ENCODE measurements around the gene OGFOD2. TPM values are rescaled to one million over a fixed set of nuclear protein-coding genes. Genes with fewer than 3 reads are reported as not detected.

Gene OGFOD2
- total RNA-seq, 2 experiments from 2014 or later: 26.8 to 27.7 TPM

DNA sequence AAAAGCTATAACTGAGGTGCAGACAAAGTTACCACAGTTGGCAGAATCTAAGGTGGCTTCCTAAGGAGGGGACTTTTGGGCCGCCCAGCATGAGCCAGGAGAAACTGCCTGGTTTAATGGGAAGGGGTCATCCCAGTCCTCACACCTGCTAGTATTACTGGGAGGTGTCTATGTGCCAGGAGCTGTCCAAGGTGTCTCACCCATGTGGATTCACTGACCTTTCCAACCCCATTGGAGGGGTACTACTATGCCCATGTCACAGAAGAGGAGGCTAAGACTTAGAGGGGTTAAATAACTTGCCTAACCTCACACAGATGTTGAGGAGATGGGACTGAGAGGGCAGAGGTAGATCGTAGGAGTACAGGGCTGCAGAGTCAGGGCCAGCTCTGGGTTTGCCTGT lies 19.0 kb upstream of the OGFOD2 start:
- intact Hi-C loops (cut with micrococcal nuclease): no loop called here
- no peaks in the 10 kb centered on the region for H3K27me3 Mint-ChIP-seq (ENCODE audit: low read depth)
- no peaks in the 10 kb centered on the region for H3K9me3 Mint-ChIP-seq
- H3K27ac Mint-ChIP-seq: no peak overlapping the region
- H3K4me3 Mint-ChIP-seq: no peak overlapping the region
- CTCF ChIA-PET: interaction anchor here (1.8 to 15.0 kb wide), 4 partner anchors 11 to 162 kb away, joined by 4 to 185 read pairs (median 34); no protein-coding TSS in a partner anchor
- DNase-seq: no peak
- H3K36me3 Mint-ChIP-seq (ENCODE audit: low read depth): no peaks in the 10 kb centered on the region
- peaks cover 1% of the 10 kb centered on the region for H3K4me1 Mint-ChIP-seq (ENCODE audit: low read depth)

DNA sequence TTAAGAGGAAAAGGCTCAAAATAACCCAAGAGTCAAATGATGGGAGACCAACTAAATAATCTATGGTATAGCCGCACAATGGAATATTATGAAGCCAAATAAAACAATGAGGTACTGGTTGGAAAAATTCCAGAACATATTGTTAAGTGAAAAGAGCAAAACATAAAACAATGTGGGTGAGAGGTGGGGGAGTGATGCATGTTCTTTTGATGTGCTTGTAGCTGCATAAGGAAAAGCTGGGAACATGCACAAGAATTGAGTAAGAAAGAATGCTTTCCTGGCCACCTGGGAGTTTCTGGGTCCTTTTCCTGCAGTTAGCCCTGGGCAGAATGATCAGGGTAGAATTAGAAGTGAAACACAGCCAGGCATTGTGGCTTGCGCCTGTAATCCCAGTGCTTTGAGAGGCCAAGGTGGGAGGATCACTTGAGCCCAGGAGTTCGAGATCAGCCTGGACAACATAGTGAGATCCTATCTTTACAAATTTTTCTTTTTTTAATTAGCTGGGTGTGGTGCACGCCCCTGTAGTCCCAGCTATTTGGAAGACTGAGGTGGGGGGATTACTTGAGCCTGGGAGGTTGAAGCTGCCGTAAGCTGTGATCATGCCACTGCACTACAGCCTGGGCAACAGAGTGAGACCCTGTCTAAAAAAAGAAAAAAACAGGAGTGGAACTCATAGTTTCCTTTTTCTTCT lies 16.7 kb upstream of the OGFOD2 start:
- H3K4me1 Mint-ChIP-seq (ENCODE audit: low read depth): no peaks in the 10 kb centered on the region
- no peak overlapping the region for H3K4me3 Mint-ChIP-seq
- H3K27me3 Mint-ChIP-seq (ENCODE audit: low read depth): no peaks in the 10 kb centered on the region
- no peaks in the 10 kb centered on the region for H3K9me3 Mint-ChIP-seq
- no peak overlapping the region for H3K27ac Mint-ChIP-seq
- no peak for DNase-seq
- intact Hi-C loops (cut with micrococcal nuclease): no loop called here
- CTCF ChIA-PET: interaction anchor here (1.4 to 8.4 kb wide), 2 partner anchors 77 to 164 kb away, joined by 3 to 54 read pairs; no protein-coding TSS in a partner anchor
- H3K36me3 Mint-ChIP-seq (ENCODE audit: low read depth): no peaks in the 10 kb centered on the region

DNA sequence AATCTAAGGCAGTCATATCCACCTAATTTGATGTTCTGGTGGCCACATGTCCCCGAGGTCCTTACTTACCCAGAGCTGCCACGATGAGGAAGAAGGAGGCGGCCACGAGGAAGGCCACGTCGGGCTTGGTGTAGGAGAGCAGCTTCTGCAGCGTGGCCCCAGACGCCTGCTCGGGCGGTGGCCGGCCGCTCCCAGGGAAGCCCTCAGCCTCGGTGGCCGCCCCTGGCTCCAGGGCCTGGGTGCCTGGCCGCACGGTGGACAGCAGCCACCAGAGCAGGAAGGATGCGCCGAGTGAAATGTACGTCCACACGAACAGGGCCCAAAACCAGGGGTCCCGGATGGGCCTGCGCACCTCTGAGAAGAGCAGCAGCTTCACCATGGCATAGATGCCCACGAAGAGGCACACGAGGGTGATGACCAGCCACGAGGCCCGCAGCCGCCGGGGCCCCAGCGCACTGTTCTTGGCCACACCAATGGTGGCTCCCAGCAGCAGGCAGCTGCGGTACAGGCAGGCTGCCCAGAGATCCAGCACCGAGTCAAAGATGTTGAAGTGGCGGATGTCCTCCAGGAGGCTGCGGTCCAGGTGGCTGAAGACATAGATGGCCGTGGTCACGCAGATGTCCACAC lies 15.4 kb upstream of the OGFOD2 start:
- H3K27ac Mint-ChIP-seq: no peak overlapping the region
- no peaks in the 10 kb centered on the region for H3K36me3 Mint-ChIP-seq (ENCODE audit: low read depth)
- CTCF ChIA-PET: no interaction called here
- no peaks in the 10 kb centered on the region for H3K4me1 Mint-ChIP-seq (ENCODE audit: low read depth)
- H3K27me3 Mint-ChIP-seq (ENCODE audit: low read depth): no peaks in the 10 kb centered on the region
- no peak overlapping the region for H3K4me3 Mint-ChIP-seq
- intact Hi-C loops (cut with micrococcal nuclease): no loop called here
- no peak for DNase-seq
- H3K9me3 Mint-ChIP-seq: no peaks in the 10 kb centered on the region

DNA sequence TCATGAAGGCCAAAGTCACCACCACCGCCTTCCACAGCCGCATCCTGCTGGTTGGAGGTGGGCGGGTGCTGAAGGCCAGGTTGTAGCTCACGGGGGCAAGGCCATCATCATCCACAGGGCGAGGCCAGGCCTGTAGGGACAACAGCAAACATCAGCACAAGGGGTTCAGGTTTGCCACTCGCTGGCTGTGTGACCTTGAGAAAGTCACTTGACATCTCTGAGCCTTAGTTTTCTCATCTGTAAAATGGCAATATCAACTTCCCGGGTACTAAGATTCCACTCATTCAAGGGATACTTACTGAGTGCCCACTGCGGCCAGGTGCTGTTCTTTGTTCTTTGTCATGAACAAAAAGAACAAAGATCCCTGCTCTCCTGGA lies 14.9 kb upstream of the OGFOD2 start:
- H3K27me3 Mint-ChIP-seq (ENCODE audit: low read depth): no peaks in the 10 kb centered on the region
- CTCF ChIA-PET: no interaction called here
- intact Hi-C loops (cut with micrococcal nuclease): no loop called here

DNA sequence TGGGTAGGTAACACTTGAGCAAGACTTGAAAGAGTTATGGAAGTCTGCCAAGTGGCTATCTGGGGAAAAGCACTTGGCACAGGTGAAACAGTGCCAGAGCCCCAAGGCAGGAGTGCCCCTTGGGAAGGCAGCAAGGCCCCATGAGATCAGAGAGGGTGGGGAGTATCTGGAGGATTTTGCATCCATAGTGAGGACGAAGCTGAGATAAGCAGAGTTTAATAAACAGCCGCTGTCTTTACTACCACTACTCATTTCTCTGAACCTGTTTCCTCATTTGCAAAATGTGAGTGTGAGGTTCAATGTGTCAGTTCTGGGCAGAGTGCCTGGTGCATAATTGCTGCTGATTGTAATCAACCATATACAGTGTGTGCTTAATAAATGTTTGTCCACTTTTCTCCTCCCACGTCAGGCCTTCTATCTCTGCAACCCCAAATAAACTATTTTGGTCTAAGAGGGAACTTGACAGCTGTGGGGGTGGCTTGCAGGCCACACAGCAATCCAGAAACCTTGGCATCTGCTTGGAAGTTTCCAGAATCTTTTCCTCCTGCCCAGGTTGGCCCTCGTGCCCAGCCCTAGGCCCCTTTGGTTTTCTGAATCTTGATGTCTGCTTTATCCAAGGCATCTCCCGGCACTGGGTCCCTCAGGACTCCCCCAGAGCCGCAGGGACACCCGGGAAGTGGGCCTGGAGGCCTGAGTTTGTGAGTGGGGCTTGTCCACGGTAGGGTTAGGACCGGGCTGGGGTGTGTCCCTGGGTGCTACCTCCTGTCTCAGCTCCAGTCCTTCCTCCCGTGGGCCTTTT lies 13.3 kb upstream of the OGFOD2 start:
- H3K27ac Mint-ChIP-seq: no peak overlapping the region
- intact Hi-C loops (cut with micrococcal nuclease): no loop called here
- H3K4me3 Mint-ChIP-seq: no peak overlapping the region
- H3K9me3 Mint-ChIP-seq: no peaks in the 10 kb centered on the region
- H3K27me3 Mint-ChIP-seq (ENCODE audit: low read depth): no peaks in the 10 kb centered on the region
- CTCF ChIA-PET: no interaction called here
- DNase-seq: no peak
- peaks cover 5% of the 10 kb centered on the region for H3K4me1 Mint-ChIP-seq (ENCODE audit: low read depth)
- H3K36me3 Mint-ChIP-seq (ENCODE audit: low read depth): no peaks in the 10 kb centered on the region

More for the DNA sequence above, 14.9 kb upstream of the OGFOD2 start:
- DNase-seq: no peak
- Mint-ChIP-seq H3K4me1 (ENCODE audit: low read depth) (peaks cover 3% of the 10 kb centered on the region), H3K4me3 (no peak overlapping the region), H3K36me3 (ENCODE audit: low read depth) (no peaks in the 10 kb centered on the region), H3K27ac (no peak overlapping the region), H3K9me3 (no peaks in the 10 kb centered on the region)

DNA sequence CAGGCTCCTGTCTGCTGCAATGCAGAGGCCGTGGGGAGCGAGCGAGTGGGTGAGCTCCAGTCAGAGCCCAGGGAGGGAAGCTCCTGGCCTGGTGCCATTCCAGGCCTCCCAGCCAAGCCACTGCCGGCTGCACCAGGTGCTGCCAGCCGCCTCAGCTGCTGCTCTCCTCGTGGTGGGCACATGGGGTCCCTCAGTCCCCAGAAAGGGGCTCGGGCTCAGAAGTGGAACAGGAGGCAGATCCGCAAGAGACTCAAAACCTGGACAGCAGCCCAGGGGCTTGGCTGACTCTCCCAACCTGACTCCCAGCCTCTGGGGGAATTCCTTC lies 11.1 kb upstream of the OGFOD2 start:
- Mint-ChIP-seq H3K4me1 (ENCODE audit: low read depth) (peaks cover 5% of the 10 kb centered on the region), H3K4me3 (no peak overlapping the region), H3K27ac (no peak overlapping the region), H3K9me3 (no peaks in the 10 kb centered on the region), H3K27me3 (ENCODE audit: low read depth) (no peaks in the 10 kb centered on the region), H3K36me3 (ENCODE audit: low read depth) (no peaks in the 10 kb centered on the region)
- DNase-seq: no peak
- CTCF ChIA-PET: interaction anchor here (1.0 to 1.7 kb wide), 2 partner anchors 11 to 169 kb away, joined by 3 to 4 read pairs; no protein-coding TSS in a partner anchor
- intact Hi-C loops (cut with micrococcal nuclease): no loop called here

DNA sequence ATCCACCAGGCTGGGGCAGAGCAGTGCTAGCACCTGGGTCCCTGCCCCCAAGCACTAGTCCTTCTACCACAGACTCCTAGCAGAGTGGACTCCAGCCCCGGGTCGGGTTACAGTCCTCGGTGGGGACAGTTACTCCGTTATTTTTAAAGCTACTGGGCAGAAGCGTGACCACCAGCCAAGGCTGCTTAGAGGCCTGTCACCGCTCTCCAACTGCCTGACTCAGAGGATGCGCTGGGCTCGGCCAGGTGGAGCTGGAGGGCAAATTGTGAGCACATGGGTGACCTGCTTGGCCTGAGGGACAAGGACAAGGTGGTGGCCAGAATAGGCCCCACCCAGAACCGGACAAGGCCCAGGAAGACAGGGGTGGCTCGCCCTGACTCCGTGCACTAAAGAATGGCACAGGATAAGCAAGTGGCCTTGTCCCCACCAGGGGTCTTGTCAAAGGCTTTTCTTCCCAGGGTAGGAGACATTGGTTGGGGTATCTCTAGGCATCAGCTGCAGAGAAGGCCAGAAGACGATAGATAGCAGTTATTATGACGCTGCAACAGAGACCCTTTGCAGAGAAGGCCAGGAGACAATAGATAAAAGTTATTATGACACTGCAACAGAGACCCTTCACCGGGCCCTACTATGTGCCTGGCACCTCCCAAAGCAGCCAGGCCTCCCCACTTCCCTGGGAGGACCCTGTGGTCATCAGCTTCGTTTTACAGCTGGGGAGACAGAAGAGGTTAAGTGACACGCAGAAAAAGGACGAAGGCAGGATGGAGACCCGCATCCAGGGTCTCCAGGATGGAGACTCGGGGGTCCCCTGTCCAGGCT lies 10.4 kb upstream of the OGFOD2 start:
- Mint-ChIP-seq H3K4me3 (peak overlapping the region; percentile 49), H3K4me1 (ENCODE audit: low read depth) (peaks cover 5% of the 10 kb centered on the region), H3K27ac (no peak overlapping the region), H3K27me3 (ENCODE audit: low read depth) (no peaks in the 10 kb centered on the region), H3K36me3 (ENCODE audit: low read depth) (no peaks in the 10 kb centered on the region), H3K9me3 (no peaks in the 10 kb centered on the region)
- DNase-seq: no peak
- intact Hi-C loops (cut with micrococcal nuclease): no loop called here
- CTCF ChIA-PET: interaction anchor here (0.6 to 1.7 kb wide), 4 partner anchors 12 to 328 kb away, joined by 3 to 4 read pairs (median 4); no protein-coding TSS in a partner anchor

DNA sequence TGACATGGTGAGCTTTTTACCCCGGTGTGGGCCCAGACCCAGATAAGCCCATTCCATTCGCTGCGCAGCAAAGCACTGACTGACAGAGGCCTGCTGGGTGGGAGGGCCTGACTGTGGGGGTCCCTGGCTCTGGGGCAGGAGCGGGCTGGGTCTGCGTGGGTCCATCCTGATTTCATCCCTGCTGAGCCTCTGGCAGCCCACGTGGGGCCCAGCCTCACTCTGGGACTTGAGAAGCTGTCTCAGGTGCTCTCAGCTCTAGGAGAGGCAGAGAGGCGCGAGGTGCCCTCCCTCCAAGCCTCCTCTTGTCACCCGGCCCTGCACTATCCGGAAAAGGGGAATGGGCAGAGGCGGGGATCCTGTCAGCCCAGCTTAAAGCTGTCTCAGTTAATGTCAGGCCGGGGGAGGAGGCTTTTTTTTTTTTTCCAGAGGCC lies 9.7 kb upstream of the OGFOD2 start:
- Mint-ChIP-seq H3K36me3 (ENCODE audit: low read depth) (no peaks in the 10 kb centered on the region), H3K27ac (no peak overlapping the region), H3K4me3 (peak overlapping the region; percentile 49), H3K27me3 (ENCODE audit: low read depth) (no peaks in the 10 kb centered on the region), H3K4me1 (ENCODE audit: low read depth) (peaks cover 5% of the 10 kb centered on the region), H3K9me3 (no peaks in the 10 kb centered on the region)
- intact Hi-C loops (cut with micrococcal nuclease): no loop called here
- CTCF ChIA-PET: interaction anchor here (0.6 to 1.7 kb wide), 2 partner anchors 13 to 329 kb away, joined by 4 read pairs; no protein-coding TSS in a partner anchor
- DNase-seq: no peak

DNA sequence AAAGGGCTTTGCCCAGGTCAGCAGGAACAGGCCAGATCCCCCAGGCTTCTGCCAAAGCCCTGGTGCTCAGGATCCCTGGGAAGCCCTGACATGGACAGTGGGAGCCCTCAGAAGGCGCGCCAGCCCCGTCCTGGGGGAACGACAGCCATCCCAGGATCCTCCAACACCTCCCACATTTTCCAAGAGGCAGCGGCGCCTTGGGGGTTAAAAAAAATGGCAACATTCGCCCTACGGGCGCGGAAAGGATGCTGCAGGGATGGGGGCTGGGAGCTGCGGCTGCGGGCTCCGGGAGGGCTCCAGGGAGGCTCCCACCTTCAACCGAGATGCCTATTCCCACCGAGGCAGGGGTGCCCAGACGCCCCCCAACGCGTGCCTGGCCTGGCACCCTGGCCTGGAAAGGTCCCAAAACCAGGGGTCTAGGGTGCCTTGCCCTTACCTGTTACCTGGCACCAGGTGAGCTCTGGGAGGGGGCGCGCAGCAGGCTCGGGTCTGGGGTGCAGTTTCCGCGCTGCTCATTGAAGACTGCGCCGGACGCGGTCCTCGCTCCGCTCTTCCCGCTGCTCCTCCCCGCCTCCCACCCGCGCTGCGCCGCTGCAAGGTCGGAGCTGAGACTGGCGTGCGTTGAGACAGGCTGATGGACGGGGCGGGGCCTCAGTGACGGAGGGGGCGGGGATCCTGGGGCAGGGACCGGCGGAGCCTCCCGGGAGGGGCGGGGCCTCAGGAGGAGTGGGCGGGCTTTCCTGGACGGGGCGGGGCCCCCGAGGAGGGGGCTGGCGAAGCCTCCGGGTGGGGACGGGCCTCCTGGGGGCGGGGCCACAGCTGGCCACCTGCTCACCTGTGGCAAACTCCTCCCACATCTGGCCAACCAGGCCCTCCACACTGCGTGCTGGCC lies 8.9 kb upstream of the OGFOD2 start, which contains the start of gene ABCB9:
Gene ABCB9 (minus strand): TSS at position 613 of the 892 bp plus-strand sequence. CDS start 6,228 bp downstream, outside the sequence.
- Mint-ChIP-seq H3K4me1 (ENCODE audit: low read depth) (peaks cover 5% of the 10 kb centered on the region), H3K27ac (no peak within 1 kb of the TSS), H3K27me3 (ENCODE audit: low read depth) (no peaks in the 10 kb centered on the region), H3K9me3 (no peaks in the 10 kb centered on the region), H3K36me3 (ENCODE audit: low read depth) (no peaks in the 10 kb centered on the region), H3K4me3 (peak within 1 kb of the TSS; percentile 64)
- CTCF ChIA-PET: interaction anchor here (1.0 to 1.9 kb wide), 2 partner anchors 105 to 172 kb away, joined by 3 to 7 read pairs; no protein-coding TSS in a partner anchor
- DNase-seq: peak; percentile 98
- intact Hi-C loops (cut with micrococcal nuclease): loop anchor here (1.0 to 2.0 kb wide), 2 partner anchors 267 to 439 kb away; partner anchors contain the start of genes KNTC1, MPHOSPH9, MTRFR and RSRC2

DNA sequence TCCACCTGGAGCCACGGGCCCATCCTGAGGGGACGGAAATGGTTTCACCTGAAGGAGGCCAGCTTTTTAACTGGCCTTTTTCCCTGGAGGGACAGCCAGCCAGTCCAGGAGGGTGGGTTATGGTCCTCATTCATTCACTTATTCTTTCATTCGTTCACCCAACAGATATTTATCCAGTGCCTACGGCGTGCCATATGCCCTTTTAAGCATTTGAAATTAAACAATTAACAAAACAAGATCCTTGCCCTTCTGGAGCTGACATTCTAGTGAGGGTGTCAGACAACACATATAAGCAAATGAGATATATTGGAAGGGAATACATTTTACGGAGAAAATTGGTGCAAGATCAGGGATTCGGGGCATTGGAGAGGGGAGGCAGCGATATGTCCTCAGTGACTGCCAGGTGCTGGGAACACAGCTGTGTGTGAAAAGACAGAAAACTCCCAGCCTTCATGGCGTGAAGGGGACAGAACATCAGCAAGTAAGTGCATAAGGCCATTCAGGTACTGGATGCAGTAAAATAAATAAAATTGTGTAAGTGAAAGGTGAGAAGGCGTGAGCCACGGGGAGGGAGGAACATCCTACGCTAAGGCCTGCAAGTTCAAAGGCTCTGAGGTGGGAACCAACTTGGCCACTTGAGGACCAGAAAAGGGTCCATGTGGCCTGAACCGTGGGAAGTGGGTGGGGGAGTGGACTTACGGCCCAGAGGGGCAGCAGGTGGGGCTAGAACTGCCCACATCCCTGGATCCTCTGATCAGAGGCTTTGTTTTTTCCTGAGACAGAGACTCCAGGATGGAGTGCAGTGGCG lies 8.1 kb upstream of the OGFOD2 start:
- Mint-ChIP-seq H3K4me3 (no peak overlapping the region), H3K9me3 (no peaks in the 10 kb centered on the region), H3K27ac (no peak overlapping the region), H3K36me3 (ENCODE audit: low read depth) (no peaks in the 10 kb centered on the region), H3K4me1 (ENCODE audit: low read depth) (peaks cover 5% of the 10 kb centered on the region), H3K27me3 (ENCODE audit: low read depth) (no peaks in the 10 kb centered on the region)
- intact Hi-C loops (cut with micrococcal nuclease): loop anchor here (1.0 to 2.0 kb wide), 2 partner anchors 266 to 440 kb away; partner anchors contain the start of genes KNTC1, MPHOSPH9, MTRFR and RSRC2
- DNase-seq: no peak
- CTCF ChIA-PET: interaction anchor here (1.0 to 1.9 kb wide), 2 partner anchors 106 to 173 kb away, joined by 3 to 7 read pairs; no protein-coding TSS in a partner anchor
